GM23338 (cell line): ENCODE measurements around the gene NUCB2. TPM values are rescaled to one million over a fixed set of nuclear protein-coding genes. Genes with fewer than 3 reads are reported as not detected.
A peak's percentile ranks its signal among the peaks of the same experiment; 100 is the strongest.

Experiments
- ATAC-seq: fragments of 200-7000 bp; cut with Tn5 transposase; 3 replicates; pipeline ENCODE4 v1.9.1; 2020
- DNase-seq: peaks from one replicate; pipeline ENCODE4 v3.0.0-alpha.2; 2015; ENCODE audit warnings: low spot score
- H2AFZ ChIP-seq: fragments of 200-600 bp; sonication (generic); 2 replicates; pipeline ENCODE4 v1.8.0; 2016; ENCODE audit warnings: antibody characterized with exemption, mild to moderate bottlenecking, moderate library complexity
- H3F3A ChIP-seq: fragments of 200-600 bp; sonication (generic); replicated peaks from 2 replicates; pipeline ENCODE4 v1.8.0; 2017; ENCODE audit warnings: antibody characterized with exemption, mixed run types, low read depth
- H3K27ac ChIP-seq: fragments of 200-600 bp; sonication (generic); 2 replicates; pipeline ENCODE4 v1.6.1; 2016; ENCODE audit warnings: low read depth
- H3K27me3 ChIP-seq: fragments of 200-600 bp; sonication (generic); 2 replicates; pipeline ENCODE4 v1.8.0; 2016; ENCODE audit warnings: mild to moderate bottlenecking, mixed run types, moderate library complexity; ENCODE audit not compliant: insufficient read depth
- H3K36me3 ChIP-seq: fragments of 200-600 bp; sonication (generic); 2 replicates; pipeline ENCODE4 v1.8.0; 2016; ENCODE audit warnings: mild to moderate bottlenecking; ENCODE audit not compliant: insufficient read depth
- H3K4me1 ChIP-seq: fragments of 200-600 bp; sonication (generic); 2 replicates; pipeline ENCODE4 v1.8.0; 2016; ENCODE audit warnings: mild to moderate bottlenecking, moderate library complexity; ENCODE audit not compliant: insufficient read depth
- H3K4me2 ChIP-seq: fragments of 200-600 bp; sonication (generic); 2 replicates; pipeline ENCODE4 v1.7.1; 2017; ENCODE audit warnings: mixed run types
- H3K4me3 ChIP-seq: fragments of 200-600 bp; sonication (generic); 2 replicates; pipeline ENCODE4 v1.6.1; 2016; ENCODE audit warnings: mixed run types
- H3K79me2 ChIP-seq: fragments of 200-600 bp; sonication (generic); replicated peaks from 2 replicates; pipeline ENCODE4 v1.8.0; 2017; ENCODE audit warnings: mild to moderate bottlenecking; ENCODE audit not compliant: insufficient read depth
- H3K9me2 ChIP-seq: fragments of 200-600 bp; sonication (generic); 2 replicates; pipeline ENCODE4 v1.8.0; 2017; ENCODE audit not compliant: insufficient read depth
- H4K20me1 ChIP-seq: fragments of 200-600 bp; sonication (generic); replicated peaks from 2 replicates; pipeline ENCODE4 v1.8.0; 2017; ENCODE audit warnings: mild to moderate bottlenecking; ENCODE audit not compliant: insufficient read depth
- H3K27ac Mint-ChIP-seq: 2 replicates; pipeline ENCODE4 v1.8.0; 2020; ENCODE audit warnings: inconsistent platforms, mild to moderate bottlenecking, moderate library complexity, mixed read lengths
- H3K27me3 Mint-ChIP-seq: 3 replicates; pipeline ENCODE4 v1.8.0; 2022; ENCODE audit warnings: low read depth, mild to moderate bottlenecking, moderate library complexity, mixed read lengths, inconsistent platforms; ENCODE audit not compliant: insufficient read depth, poor library complexity
- H3K36me3 Mint-ChIP-seq: 3 replicates; pipeline ENCODE4 v1.8.0; 2021; ENCODE audit warnings: low read depth, mild to moderate bottlenecking, inconsistent platforms, moderate library complexity, mixed read lengths
- H3K4me1 Mint-ChIP-seq: 3 replicates; pipeline ENCODE4 v1.8.0; 2020; ENCODE audit warnings: mild to moderate bottlenecking, inconsistent platforms, mixed read lengths
- H3K4me3 Mint-ChIP-seq: 3 replicates; pipeline ENCODE4 v1.8.0; 2021; ENCODE audit warnings: moderate library complexity, mild to moderate bottlenecking, inconsistent platforms, mixed read lengths
- H3K9me3 Mint-ChIP-seq: 3 replicates; pipeline ENCODE4 v1.8.0; 2020; ENCODE audit warnings: moderate library complexity, mild to moderate bottlenecking, inconsistent platforms, mixed read lengths
- CREB1 ChIP-seq: fragments of 250-450 bp; sonication (Bioruptor Pico); IDR thresholded peaks from 2 replicates; pipeline ENCODE4 v1.5.0; 2020; ENCODE audit warnings: low read depth, mild to moderate bottlenecking, moderate library complexity
- ETS1 ChIP-seq: IDR thresholded peaks from 2 replicates; pipeline ENCODE4 v1.6.1; 2016; ENCODE audit warnings: antibody characterized with exemption
- EZH2 ChIP-seq: fragments of 200-600 bp; sonication (generic); IDR thresholded peaks from one replicate; pipeline ENCODE4 v1.8.0; 2017; ENCODE audit warnings: antibody characterized with exemption, mild to moderate bottlenecking, low read depth; ENCODE audit not compliant: unreplicated experiment
- EZH2phosphoT487 ChIP-seq: fragments of 200-600 bp; sonication (generic); IDR thresholded peaks from one replicate; pipeline ENCODE4 v1.8.1; 2018; ENCODE audit warnings: antibody characterized with exemption; ENCODE audit not compliant: unreplicated experiment
- JUNB ChIP-seq: IDR thresholded peaks from one replicate; pipeline ENCODE4 v1.6.1; 2016; ENCODE audit warnings: antibody characterized with exemption; ENCODE audit not compliant: unreplicated experiment
- NANOG ChIP-seq: IDR thresholded peaks from 2 replicates; pipeline ENCODE4 v1.6.1; 2016; ENCODE audit warnings: antibody characterized with exemption, borderline replicate concordance
- POLR2AphosphoS5 ChIP-seq: IDR thresholded peaks from 2 replicates; pipeline ENCODE4 v1.6.1; 2016; ENCODE audit warnings: antibody characterized with exemption, low read depth
- REST ChIP-seq: IDR thresholded peaks from one replicate; pipeline ENCODE4 v1.6.1; 2018; ENCODE audit warnings: antibody characterized with exemption; ENCODE audit not compliant: unreplicated experiment
- STAT1 ChIP-seq: IDR thresholded peaks from one replicate; pipeline ENCODE4 v1.6.1; 2016; ENCODE audit warnings: antibody characterized with exemption; ENCODE audit not compliant: unreplicated experiment
- polyA plus RNA-seq: library from polyadenylated mRNA; unstranded; fragments of >200 nt; fragmentation: Nextera tagmentation; extraction: Ambion mirVana; gene quantifications from 2 replicates; pipeline ENCODE4 v1.2.1, GENCODE V29; 2016
- total RNA-seq: library from RNA; depleted of rRNA; stranded (reverse); fragments of >200 nt; shearing (Covaris generic); gene quantifications from 2 replicates; pipeline ENCODE4 v1.2.3, GENCODE V29; 2014

Gene NUCB2
- total and polyA plus RNA-seq, 2 experiments from 2014 or later, result 16.6 to 86.9 TPM

- Histone ChIP-seq H3F3A (0 out of 2 replicates have a peak, but pooled peaks cover 3% of the 10 kb centered on the region), H3K27me3 (peaks cover 68% of the 10 kb centered on the region), H3K79me2 (no peaks in the 10 kb centered on the region), H3K36me3 (no peaks in the 10 kb centered on the region), H3K4me2 (peak overlapping the region; percentile 76), H4K20me1 (0 out of 2 replicates have a peak, but pooled peaks cover 3% of the 10 kb centered on the region), H3K27ac (no peak overlapping the region), H2AFZ (peak overlapping the region; percentile 95), H3K4me1 (peaks cover 18% of the 10 kb centered on the region), H3K4me3 (peak overlapping the region; percentile 69), H3K9me2 (no peaks in the 10 kb centered on the region)
- peak; percentile 75 for DNase-seq
- TF ChIP-seq POLR2AphosphoS5, result 0 out of 2 replicates have a peak, but pooled peaks have one; percentile 20
- TF ChIP-seq EZH2, result peak; percentile 70
- no peak for TF ChIP-seq ETS1
- TF ChIP-seq CREB1 (CRISPR knock-in tag), result peak; percentile 65
- TF ChIP-seq EZH2phosphoT487, result no peak
- TF ChIP-seq NANOG, result no peak
- TF ChIP-seq JUNB, result no peak
- no peak for TF ChIP-seq REST
- no peak for TF ChIP-seq STAT1
- ATAC-seq, result peak; percentile 70
- peaks cover 53% of the 10 kb centered on the region for H3K27me3 Mint-ChIP-seq
- peaks cover 21% of the 10 kb centered on the region for H3K4me1 Mint-ChIP-seq
- peaks cover 13% of the 10 kb centered on the region for H3K9me3 Mint-ChIP-seq
- H3K36me3 Mint-ChIP-seq, result peaks cover 3% of the 10 kb centered on the region; the same call in 1 of the 3 replicates
- H3K4me3 Mint-ChIP-seq, result peak overlapping the region; percentile 76
- no peak overlapping the region for H3K27ac Mint-ChIP-seq
Measured at GRCh38 chr11:17352950-17353820, 76.6 kb downstream of the NUCB2 start.
